Vein endothelial cell (primary cell): ENCODE measurements around the gene AKR1C4. TPM values are rescaled to one million over a fixed set of nuclear protein-coding genes. Genes with fewer than 3 reads are reported as not detected.

Experiments
- total RNA-seq: library from RNA; depleted of rRNA; stranded (reverse); fragments of >200 nt; gene quantifications from 2 replicates; pipeline ENCODE4 v1.2.3, GENCODE V29; 2012

Gene AKR1C4
- total RNA-seq = not detected in 2 replicates

DNA sequence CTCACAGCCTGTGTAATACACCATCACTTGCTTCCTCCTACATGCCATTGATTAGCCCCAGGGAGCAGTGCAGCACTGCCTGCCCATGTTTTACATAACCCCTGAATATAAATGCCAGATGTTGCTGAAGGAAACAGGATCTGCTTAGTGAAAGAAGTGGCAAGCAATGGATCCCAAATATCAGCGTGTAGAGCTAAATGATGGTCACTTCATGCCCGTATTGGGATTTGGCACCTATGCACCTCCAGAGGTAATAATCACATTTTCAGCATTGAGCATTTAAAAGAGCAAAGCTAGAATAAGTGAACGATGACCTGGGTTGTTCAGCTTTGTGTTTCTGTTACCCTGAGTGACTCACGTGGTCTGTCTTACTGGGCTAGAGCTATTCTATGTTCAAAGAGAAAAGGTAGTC lies at the start of gene AKR1C4:
Gene AKR1C4, plus strand, starts transcription at position 136 of the 412 bp plus-strand sequence. Its CDS starts 31 bp downstream, at position 167.

DNA sequence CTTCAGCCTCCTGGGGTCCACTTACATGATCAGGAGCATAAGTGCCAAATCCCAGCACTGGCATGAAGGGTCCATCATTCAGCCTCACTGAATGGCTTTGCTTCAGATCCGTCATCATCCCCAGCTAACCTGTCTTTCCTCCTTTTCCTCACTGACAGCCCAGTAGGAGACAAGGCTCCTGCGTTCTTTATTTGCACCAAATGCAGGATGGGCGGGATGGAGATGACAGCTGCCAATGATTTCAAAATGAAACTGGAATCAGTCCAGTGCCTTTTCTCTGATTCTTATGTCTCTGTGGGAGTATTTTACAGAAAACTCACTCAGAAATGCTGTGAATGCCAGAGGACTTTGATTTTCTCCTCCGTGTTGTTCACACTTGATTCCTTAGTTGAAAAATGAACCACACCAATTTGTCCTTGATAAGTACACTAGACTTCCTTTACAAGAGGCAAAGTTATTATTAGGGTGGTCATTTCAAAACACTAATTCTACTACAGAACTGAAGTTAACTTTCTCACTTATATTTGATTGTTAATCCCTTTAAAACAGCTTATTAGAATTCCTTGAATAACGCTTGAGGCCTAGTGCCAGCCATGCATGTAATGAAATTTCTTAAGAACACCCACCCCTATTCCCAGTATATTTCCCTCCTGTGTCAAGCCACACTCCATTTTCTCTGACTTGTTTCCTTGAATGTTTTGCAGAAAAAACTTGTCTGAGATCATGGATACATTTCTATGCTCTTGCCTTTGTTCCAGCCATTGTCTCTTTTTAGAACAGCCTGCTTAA lies 11.5 kb upstream of the AKR1C4 start, which contains the start of gene AKR1C8:
Gene AKR1C8, minus strand, starts transcription at position 164 of the 789 bp plus-strand sequence. Its CDS starts 46 bp downstream, at position 118.

Other genes with a start within 250 kb of the AKR1C4 start
- 3.2 and 7.8 TPM in 2 replicates for gene AKR1C1, start 233.4 kb upstream of the AKR1C4 start, total RNA-seq
- gene AKR1C2, start 193.0 kb upstream of the AKR1C4 start, total RNA-seq = 4.1 and 8.5 TPM in 2 replicates
- gene AKR1C3, start 102.4 kb upstream of the AKR1C4 start, total RNA-seq = 60.4 and 69.1 TPM in 2 replicates
- gene AKR1C8, start 11.7 kb upstream of the AKR1C4 start, total RNA-seq = not detected in 2 replicates
- not detected in 2 replicates for gene UCN3, start 168.1 kb downstream of the AKR1C4 start, total RNA-seq
- 1.1 and 1.3 TPM in 2 replicates for gene TUBAL3, start 208.0 kb downstream of the AKR1C4 start, total RNA-seq
- 24.8 and 35.6 TPM in 2 replicates for gene NET1, start 215.7 kb downstream of the AKR1C4 start, total RNA-seq